GM18498 (cell line): ENCODE results near the gene OGFRL1.
"Not testable (repeated sequence)": the region's sequence is repeated elsewhere in the genome, so short reads cannot be mapped to it uniquely, and the experiment has no call there.

ENCODE experiments used
- ATAC-seq: cut with Tn5 transposase; IDR thresholded peaks from one replicate; pipeline ENCODE4 v1.9.1; 2021; ENCODE audit warnings: mild to moderate bottlenecking, moderate library complexity; ENCODE audit not compliant: unreplicated experiment

Gene OGFRL1

DNA sequence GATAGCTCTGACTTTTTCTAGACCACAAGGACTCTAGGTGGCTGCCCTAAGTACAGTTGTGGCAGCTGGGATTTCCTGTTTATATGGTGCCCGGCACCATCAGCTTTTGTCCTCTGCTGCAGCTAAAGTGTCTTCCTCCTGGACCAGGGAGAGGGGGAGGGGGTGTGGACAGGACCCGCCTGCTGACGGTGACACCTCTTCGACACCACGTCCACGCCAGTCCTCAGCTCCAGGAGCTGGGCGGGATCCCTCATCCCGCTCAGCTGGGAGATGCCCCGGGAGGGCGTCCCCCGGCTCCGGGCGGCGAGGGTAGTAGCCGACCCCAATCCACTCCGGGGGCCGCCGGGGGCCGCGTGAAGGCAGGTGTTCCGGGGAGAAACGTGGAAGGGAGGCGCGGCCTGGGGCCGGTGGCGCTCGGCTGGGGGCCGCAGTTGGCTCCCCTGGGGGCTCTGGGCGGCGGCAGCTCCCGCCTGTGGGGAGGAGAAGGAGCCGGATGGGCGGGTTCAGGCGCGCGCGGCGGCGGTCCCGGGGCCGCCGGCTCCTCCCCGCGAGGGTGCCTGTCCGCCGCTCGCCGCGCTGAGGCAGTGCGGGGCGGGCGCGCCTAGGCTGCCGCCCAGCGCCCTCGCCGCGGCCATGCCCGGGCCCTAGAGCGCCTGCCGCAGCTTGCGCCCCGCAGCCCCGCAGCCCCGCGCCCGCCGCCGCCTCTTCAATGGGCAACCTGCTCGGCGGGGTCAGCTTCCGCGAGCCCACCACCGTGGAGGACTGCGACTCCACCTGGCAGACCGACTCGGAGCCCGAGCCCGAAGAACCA lies at the start of gene OGFRL1:
Gene OGFRL1 (plus strand): TSS at position 584 of the 811 bp plus-strand sequence. CDS start 126 bp downstream, at position 710.
- ATAC-seq, result peak; percentile 90

DNA sequence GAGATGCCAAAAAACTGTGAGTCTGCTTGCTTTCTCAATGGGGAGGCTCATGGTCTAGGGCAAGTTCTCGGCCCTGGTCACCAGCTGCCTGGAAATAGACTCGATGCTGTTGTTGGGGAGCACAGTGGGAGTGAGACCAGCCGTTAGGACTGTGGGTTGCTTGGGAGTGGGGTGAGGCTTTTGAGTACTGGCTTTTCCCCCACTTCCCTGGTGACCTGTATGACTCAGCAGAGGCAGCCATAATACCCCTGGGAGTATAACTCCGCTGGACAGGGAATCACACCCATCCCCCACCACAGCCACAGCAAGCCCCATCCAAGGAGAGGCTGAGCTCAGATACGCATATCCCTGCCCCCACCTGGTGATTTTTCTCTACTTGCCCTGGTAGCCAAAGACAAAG lies 48.9 kb upstream of the OGFRL1 start:
- ATAC-seq, result no peak

DNA sequence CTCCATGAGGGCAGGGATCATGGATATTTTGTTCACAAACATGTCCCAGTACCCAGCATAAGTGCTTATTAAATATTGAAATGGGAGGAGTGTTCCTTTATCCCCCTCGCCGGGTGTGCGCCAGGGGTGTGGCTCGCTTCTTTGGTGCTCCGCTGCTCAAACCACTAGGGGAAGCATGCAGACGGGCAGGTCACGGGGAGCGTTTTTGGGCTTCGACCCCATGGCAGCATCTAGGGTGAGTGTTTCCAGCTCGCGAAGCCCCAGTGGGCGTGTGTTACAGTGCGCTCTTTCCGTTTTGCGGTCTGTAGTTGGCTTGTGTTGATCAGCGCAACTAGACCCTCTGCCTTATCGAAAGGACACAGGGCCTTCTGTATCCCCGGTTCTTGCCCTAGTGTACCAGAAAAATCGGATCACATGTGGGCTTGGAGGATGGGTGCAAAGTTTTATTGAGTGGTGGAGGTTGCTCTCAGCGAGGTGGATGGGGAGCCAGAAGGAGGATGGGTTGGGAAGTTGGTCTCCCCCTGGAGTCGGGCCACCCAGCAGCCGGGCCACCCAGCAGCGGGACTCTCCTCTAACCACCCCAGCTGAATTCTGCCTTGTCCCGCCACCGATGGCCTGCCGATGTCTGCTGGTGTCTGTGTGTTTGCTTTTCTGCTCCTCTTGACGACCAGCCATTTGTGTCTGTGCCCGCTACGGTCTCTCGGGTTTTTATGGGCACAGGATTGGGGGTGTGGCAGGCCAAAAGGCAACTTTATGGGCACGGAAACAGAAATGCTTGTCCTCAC lies 43.2 kb upstream of the OGFRL1 start:
- no peak for ATAC-seq

DNA sequence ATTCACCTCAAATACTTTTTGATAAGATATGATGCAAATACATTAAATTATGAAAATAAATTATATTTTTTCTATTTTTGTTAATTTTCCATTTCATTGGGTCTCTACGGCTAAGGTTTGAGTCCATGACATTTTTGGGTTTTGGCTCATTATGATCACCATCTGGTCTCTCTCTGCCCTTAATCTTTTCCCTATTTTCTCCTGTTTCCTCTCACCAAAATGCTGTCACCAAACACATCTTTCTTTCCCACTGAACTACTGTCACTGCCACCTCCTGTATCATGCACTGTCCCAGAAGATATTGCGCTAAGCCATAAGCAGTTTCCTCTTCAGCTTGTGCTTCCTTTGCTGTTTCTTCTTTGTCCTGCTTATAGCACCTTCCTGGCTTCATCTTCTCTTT lies 42.0 kb upstream of the OGFRL1 start:
- no peak for ATAC-seq

DNA sequence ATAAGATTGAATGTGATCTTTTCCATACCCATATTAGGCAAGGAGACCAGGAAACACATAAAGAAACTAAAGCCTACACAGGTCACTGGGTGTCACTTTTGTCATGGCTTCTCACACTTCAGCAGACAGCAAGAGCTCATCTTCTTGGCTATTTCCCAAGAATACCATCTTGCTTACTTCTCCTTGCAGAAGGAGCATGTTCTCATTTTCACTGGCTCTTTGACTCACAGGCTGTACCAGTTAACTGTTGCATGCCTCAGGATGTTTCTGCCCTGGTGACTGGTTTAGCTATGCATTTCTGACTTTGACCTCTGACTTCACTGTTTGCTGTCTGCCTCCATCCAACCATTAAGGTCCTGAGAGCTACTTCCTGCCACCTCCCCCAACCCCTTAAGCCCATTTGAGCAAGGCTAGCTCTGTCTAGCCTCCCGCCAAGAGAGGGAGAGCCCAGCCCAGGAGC lies 40.3 kb upstream of the OGFRL1 start:
- ATAC-seq, result peak; percentile 88

DNA sequence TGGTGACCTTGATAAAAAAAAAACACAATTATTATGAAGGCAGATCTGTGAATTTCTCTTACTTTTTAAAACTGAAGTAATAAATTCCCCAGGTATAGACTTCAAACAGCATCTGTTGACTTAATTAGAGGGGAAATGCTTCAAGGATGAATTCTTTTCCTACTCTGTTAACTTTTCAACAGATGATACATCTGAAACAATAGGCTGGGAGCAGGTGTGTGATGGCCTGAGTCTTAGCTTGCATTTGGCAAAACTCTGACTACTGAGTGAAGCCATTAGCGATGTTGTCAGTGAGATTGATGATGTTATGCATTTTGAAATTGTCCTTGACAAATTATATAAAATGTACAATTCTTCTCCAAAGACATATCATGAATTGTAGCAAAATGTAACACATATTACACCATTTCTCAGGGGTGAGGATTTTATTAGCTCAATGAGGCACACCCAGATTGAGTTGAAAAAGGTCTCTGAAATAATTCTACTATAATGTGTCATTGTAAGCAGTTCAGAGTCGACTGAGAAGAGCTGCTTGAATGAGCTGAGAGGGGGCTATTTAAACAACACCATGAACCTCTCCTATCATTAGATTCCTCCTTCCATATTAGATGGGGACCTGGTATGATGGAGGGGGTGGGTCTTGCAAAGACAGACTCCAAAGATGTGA lies 39.6 kb upstream of the OGFRL1 start:
- ATAC-seq, result no peak

DNA sequence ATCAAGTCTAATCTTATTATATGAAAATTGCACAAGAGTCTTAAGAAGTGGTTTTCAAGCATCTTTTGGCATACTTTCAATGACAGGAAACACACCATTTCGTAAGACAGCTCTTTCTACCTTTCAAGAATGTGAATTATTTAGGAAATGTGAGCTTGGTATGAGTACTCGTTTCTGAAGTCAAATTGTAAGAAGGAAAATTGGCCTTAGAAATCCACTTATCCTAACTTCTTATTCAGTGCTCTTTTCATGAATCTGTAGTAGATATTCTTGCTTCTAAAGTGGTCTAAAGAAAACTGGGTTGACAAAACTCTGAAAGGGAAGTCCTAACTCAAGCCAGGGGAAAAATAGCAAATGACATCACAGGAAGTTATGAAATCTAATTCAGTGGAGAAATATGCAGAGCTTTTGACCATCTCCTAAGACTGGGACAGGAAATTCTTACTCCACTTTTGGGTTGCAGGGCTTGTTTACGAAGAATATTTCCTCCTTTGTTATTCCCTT lies 38.5 kb upstream of the OGFRL1 start:
- no peak for ATAC-seq

DNA sequence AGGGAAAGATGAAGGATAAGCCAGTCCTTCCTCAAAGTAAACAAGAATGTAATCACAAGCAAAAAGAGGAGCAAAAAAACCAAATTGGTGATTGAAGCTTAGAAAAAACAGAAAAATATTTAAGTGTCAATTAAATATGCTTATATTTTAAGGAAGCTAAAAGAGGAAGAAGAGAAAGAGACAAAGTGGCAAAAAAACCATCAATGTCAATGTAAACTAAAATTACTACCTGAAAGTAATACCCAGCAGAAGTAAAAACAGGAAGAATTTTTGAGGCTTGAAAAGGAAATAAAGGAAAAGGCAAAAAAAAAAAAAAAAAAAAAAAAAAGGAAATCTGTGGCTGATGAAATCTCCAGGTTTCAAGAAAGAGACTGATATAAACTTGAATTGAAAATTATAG lies 36.2 kb upstream of the OGFRL1 start:
- no peak for ATAC-seq

DNA sequence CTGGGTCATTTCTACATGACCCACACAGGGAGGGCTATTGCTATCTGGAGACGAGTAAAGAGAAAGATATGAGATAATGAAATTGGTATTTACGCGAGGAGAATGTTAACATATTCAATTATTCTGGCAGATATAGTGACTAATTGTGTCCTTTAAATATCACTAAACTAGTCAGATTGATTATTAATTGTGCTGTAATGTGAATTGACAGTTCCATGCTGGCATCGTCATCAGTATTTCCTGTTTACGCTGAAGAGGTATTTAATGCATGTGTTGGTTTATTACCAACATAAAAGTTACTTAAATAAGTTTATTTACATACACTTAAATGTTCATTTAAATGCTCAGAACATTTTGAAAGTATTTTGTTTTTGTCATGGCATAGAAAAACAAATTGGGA lies 35.7 kb upstream of the OGFRL1 start:
- ATAC-seq, result no peak

DNA sequence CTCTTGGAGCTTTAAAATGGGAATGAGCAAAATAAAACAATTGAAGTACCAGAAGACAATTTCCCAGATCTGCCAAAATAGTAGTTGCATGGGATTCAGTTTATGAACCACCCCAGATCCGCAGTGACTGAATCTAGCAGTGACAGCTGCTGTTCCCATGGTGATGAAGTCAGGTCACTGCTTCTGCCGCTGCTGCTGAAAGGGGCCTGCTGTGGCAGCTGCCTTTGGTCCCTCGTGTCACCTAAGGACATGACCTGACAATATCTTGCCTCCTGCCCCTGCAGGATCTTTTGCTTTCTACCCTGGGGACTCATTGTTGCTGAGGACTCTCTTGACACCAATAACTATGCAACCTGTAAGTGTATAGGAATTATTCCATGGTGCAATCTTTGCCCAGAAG lies 34.3 kb upstream of the OGFRL1 start:
- no peak for ATAC-seq

DNA sequence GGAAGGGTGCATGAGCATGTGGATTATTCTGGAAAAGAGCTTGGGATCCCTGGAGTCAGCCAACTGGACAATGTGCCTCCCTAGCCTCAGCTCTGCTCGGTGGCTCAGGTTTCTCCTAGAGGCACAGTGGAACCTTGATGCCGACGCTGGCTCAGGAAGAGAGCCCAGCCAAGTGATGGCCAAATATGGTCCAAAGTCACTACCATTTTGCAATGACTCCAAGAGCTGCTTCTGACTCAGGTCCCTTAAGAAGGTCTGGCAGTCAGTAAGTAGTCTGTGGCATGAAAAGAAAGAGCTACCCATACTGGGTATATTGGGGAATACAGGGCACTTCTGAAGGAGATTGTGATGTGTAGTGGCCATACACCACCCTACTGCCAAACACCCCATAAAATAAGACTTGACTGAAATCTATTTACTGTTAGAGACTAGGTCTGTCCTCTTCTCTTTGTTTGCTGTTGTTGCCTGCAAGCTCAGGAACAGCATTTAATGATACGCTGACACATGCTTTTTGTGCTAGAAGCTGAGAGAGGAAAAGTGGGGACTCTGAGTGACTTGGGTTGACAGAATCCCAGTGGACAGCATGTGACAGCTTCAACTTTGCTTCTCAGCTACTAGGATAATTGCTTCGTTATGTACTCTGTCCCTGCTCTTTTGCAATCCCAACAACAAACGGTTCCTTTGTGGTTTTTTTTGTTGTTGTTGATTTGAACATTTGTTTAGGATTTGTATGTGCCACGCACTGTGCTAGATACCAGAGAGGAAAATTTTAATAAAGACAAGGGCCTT lies 30.3 kb upstream of the OGFRL1 start:
- ATAC-seq, result no peak

DNA sequence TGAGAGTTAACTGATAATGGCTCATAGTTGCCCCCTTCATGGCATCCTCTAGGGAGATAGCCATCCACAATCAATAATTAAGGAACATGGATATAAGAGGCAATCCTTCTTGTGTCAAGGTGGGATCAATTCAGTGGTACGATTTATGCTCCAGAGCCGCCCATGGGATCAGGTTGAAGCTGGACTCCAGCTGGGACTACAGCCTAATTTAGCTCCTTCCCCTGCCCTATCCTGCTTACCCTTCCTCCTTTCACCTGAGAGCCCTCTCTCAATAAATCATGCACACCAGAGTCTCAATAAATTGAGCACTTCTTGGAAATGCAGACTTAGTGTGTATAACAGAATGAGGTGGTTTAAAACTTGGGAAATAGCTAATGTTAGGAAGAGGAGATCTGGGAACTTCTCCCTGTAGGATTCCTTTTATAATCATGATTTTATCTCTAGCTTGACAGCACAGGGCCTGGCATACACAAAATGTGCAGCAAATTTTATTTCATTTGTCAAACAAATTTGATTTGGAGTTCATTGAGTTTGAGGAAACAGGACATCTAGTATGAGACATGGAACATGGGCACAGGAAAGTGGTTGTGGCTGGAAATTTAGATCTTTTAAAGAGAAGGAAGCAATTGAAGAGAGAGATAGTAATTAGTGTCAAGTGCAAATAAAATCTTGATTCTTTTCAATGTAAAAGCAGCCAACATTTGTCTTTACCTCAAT lies 28.6 kb upstream of the OGFRL1 start:
- no peak for ATAC-seq

DNA sequence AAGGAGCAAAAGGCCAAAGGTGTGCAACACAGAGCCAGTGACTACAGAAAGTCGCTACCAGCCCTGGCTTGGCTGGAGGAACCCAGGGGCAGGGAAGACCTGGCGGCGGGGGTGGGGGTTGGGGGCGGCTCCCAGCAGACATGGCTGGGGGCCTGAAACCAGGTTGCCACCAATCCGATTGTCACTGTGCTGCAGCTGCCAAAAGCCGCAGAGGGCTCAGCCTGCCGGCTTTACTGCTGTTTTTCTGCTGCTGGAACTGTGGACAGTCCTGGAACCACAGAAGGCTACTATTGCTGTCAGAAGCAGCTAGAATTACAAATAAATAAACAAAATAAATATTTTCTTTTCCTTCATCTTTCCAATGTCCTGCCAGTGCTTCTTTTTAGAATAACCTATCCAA lies 25.7 kb upstream of the OGFRL1 start:
- no peak for ATAC-seq

DNA sequence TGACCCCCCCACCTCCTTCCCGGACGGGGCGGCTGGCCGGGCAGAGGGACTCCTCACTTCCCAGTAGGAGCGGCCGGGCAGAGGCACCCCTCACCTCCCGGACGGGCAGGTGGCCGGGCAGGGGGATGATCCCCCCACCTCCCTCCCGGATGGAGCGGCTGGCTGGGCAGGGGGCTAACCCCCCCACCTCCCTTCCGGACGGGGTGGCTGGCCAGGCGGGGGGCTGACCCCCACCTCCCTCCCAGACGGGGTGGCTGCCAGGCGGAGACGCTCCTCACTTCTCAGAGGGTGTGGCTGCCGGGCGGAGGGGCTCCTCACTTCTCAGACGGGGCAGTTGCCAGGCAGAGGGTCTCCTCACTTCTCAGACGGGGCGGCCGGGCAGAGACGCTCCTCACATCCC lies 22.2 kb upstream of the OGFRL1 start:
- not testable (repeated sequence) for ATAC-seq

DNA sequence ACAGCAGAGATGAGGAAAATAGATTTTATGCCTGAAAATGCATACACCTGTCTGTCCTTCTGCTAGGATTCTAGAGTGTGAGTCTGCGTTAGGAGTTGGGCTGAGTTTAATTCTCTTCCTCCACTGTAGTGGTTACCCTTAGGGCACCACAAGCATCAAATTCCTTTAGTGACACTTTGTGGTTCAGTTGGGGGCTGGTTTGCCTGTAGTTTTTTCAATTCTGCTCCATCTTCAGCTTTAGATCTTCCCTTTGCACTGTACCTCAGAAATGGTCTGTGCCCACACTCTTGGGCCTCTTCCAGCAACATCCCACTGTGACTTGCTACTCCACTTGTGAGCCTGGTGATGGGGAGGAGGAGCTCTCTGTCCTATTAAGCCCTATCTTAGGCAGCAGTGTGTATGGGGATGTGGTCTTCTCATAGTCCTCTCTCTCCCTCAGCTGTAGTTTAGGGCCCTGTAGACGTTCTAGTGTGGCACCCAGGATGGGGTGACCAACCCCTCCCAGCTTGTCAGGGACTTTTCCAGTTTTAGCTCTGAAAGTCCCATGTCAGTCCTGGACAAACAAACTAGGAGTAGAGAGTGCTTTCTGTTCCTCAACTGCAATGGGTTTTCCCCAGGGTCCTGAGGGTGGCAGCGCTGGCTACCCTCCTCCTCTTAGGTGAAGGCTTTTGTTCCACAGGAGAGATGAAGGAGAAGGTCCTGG lies 19.7 kb upstream of the OGFRL1 start:
- peak; percentile 76 for ATAC-seq

DNA sequence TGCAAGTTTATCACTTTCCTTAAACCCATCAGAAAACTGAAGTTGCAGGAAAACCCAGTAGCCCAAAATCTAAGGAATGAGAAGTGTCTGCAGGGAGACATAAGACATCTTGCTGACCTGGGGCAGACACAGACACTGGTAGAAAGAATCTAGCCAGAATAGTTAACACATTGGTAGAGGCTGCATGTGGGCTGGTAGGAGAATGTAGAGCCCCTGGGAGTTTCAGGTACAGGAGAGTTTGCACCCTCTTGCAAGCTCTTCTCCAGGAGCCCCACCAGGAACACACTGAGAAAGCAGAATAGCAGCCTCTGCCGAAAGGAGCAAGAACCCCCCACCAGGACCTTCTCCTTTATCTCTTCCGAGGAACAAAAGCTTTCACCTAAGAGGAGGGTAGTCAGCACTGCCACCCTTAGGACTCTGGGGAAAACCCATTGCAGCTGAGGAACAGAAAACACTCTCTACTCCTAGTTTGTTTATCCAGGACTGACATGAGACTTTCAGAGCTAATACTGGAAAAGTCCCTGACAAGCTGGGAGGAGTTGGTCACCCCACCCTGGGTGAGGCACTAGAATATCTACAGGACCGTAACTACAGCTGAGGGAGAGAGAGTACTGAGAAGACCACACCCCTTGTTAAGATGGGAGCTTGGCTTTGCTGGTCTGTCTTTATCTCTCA lies 10.5 kb upstream of the OGFRL1 start:
- ATAC-seq, result no peak

DNA sequence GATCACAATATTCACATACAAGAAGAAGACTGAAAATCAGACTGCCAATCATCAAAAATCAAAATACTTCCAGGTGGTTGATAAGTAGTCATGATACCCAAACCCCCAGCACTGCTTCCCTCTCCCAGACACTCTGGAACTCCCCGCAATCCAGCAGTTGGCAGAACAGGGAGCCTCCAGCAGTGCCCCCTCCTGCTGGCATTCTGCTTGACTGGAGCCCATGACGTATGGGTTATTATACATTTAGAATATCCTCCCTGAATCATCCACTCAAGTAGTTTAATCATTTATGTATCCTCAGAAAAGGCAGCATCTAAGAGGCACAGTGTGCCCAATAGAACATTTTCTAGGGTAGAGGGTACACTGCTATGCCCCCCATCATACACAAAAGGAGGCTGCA lies 9.3 kb upstream of the OGFRL1 start:
- no peak for ATAC-seq

DNA sequence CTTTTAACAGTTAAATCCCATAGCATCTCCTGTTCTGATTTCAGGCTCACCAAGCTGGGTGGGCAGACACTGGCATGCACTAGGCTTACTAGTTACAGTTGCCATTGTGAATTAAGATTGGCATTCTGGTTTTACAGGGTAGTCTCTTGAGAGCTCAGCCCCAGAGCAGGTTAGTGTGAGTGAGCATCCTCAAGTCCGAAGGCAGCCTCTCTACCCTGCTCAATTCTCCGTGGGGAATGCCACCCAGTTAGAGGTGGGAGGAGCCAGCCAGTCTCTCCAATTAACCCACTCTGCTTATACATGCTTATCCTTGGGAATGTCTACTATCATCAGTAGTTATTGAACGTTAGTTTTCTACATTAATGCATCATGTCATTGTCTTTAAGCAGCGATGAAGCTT lies 8.9 kb upstream of the OGFRL1 start:
- ATAC-seq, result no peak

DNA sequence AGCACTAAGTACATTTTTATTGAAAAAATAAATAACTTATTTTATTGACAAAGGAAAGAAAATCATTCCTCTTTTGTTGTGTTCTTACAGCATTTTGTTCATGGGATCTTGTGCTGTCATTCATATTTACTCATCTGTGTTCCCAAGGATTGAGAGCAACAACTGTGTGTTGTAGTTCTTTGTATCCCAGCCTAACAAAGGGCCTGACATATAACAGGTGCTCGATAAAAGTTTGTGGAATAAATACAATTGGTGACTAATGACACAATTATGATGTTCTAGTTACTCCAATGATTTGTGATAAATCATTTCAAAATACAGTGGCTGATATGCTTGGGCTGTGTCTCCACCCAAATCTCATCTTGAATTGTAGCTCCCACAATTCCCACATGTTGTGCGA lies 7.9 kb upstream of the OGFRL1 start:
- no peak for ATAC-seq
